Motor neuron (in vitro differentiated cells): ENCODE results near the gene HSPB8. TPM values are rescaled to one million over a fixed set of nuclear protein-coding genes. Genes with fewer than 3 reads are reported as not detected.

Experiments
- ATAC-seq, 8 experiments: fragments of 200-7000 bp; cut with Tn5 transposase; replicated peaks in 6 of 8; 2 replicates each; pipeline ENCODE4 v1.8.0; 2021; ENCODE audit warnings: mild to moderate bottlenecking in 8 of 8, moderate library complexity in 8 of 8
- H3K27ac ChIP-seq, 2 donors: fragments of 250-450 bp; sonication (Bioruptor Pico); 2 replicates each; pipeline ENCODE4 v1.9.0; 2021; ENCODE audit warnings: antibody characterized with exemption in 2 of 2, mild to moderate bottlenecking in 2 of 2, moderate library complexity in 1 of 2
- H3K4me1 ChIP-seq, 2 donors: fragments of 250-450 bp; sonication (Bioruptor Pico); replicated peaks in 1 of 2; 2 replicates each; pipeline ENCODE4 v1.6.1; 2021; ENCODE audit warnings: antibody characterized with exemption in 2 of 2, mild to moderate bottlenecking in 2 of 2, moderate library complexity in 1 of 2
- H3K4me3 ChIP-seq, 5 donors: fragments of 250-450 bp; sonication (Bioruptor Pico); 2 replicates each; pipeline ENCODE4 v1.9.0; 2021; ENCODE audit warnings: antibody characterized with exemption in 5 of 5, mild to moderate bottlenecking in 5 of 5, moderate library complexity in 4 of 5
- WGBS, 10 experiments: fragments of 450-650 bp; shearing (Covaris generic); methylation state at CpG; one replicate each; pipeline ENCODE4 v1.0.0; 2022; 5-methylcytosine and 5-hydroxymethylcytosine counted together
- in situ Hi-C, 9 experiments: fragments of 400-800 bp; cut with MboI; loops; one replicate each; pipeline ENCODE4 v1.15.0; 2021; ENCODE audit warnings: low sequenced_read_pairs in 9 of 9, low pct_unique_long_range_greater_than_20kb in 2 of 9; ENCODE audit not compliant: unreplicated experiment in 9 of 9
- total RNA-seq, 8 experiments: library from RNA; unstranded; fragments of 300-600 nt; gene quantifications; 2 replicates each; pipeline versions ENCODE4 v1.2.3 to v1.2.4, GENCODE V29; 2022

The HSPB8 gene, protein sequence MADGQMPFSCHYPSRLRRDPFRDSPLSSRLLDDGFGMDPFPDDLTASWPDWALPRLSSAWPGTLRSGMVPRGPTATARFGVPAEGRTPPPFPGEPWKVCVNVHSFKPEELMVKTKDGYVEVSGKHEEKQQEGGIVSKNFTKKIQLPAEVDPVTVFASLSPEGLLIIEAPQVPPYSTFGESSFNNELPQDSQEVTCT
- 10 to 100 TPM in 3 of 8 experiments, 1 to 10 TPM in 5; 4.0 to 80.7 (median 7.9) TPM for total RNA-seq

DNA sequence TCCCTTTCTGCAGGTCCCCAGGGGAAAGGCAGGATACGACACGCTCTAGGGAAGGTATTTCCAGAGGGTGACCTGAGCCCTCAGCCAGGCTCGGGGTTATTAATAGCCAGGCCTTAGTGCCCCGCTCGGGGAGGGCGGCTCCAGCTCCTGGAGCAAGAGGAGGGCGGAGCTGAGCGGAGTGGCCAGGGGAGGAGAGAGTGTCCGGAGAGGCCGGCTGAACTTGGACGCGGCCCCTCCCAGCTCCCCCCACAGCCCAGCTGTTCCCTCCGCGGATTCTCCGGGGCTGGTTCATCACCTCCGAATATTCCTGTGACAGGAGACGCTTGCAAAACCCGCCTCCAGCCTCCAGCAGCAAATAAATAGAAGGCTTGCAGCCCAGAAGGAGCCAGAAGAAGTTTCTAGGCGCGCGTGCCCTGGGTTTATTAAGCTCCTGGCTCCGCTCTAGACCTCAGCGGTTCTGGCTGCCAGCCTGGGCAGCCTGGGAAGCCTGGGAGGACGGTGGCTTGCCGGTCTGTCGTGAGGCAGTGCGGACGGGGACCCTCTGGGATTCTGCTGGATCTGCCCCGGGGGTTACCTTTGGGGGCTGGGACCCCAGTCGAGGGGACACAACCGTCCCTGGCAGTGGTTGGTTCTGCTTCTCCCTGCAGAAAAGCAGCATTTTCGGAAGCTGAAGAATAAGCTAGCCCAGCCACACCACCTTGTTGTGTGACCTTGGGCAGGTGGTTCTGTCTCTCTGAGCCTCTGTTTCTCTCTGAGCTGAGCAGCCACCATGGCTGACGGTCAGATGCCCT lies at the start of gene HSPB8:
Gene HSPB8 (plus strand): TSS at position 388 of the 791 bp plus-strand sequence. CDS start 382 bp downstream, at position 770.
- peak within 1 kb of the TSS; percentile 20 to 45 for H3K27ac ChIP-seq
- peak; percentile 74 to 90 (median 86) for ATAC-seq
- in situ Hi-C loops, result loop anchor here in 1 of 9 experiments (25.0 kb wide), 1 partner anchor 234 kb away; no protein-coding TSS in a partner anchor
- peaks cover 46 to 47% of the 10 kb centered on the region in 2 donors for H3K4me1 ChIP-seq
- H3K4me3 ChIP-seq, result peak within 1 kb of the TSS in 3 of 5 donors; percentile 2 to 23 (median 10)
- 0 to 60% (median 18%) methylated on average over 1 to 12 of the region's 33 CpGs; no CpG with 5 or more reads in 5 of the 10 experiments for WGBS, 10 experiments

DNA sequence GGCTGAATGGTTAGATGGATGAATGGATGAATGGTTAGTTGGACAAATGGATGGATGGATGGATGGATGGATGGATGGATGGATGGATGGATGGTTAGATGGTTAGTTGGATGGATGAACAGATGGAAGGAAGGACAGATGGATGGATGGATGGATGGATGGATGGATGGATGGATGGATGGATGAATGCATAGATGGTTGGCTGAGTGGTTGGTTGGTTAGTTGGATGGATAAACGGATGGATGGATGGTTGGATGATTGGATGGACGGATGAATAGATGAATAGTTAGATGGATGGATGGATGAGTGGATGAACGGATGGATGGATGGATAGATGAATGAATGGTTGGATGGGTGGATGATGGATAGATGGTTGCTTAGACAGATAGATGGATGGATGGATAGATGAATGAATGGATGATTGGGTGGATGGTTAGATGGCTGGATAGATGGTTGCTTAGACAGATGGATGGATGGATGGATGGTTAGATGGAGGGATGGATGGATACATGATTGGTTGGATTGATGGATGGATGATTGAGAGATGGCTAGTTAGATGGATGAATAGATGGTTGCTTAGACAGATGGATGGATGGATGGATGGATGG lies 48.8 kb upstream of the HSPB8 start:
- H3K4me1 ChIP-seq, result no peaks in the 10 kb centered on the region
- in situ Hi-C loops, result loop anchor here in 1 of 9 experiments (25.0 kb wide), 1 partner anchor 282 kb away; no protein-coding TSS in a partner anchor
- H3K27ac ChIP-seq, result no peak overlapping the region
- H3K4me3 ChIP-seq, result no peak overlapping the region
- WGBS, 10 experiments, result 0 to 96% (median 71%) methylated on average over 1 to 3 of the region's 3 CpGs
- ATAC-seq, result no peak

- no peak for ATAC-seq
- 8 to 100% (median 95%) methylated on average over 1 to 4 of the region's 10 CpGs; no CpG with 5 or more reads in 5 of the 10 experiments for WGBS, 10 experiments
- H3K4me3 ChIP-seq, result no peak overlapping the region
- no peaks in the 10 kb centered on the region for H3K4me1 ChIP-seq
- in situ Hi-C loops, result loop anchor here in 1 of 9 experiments (25.0 kb wide), 1 partner anchor 282 kb away; no protein-coding TSS in a partner anchor
- no peak overlapping the region for H3K27ac ChIP-seq
Observed at GRCh38 chr12:119130523-119130922, 48.2 kb upstream of the HSPB8 start.

GRCh38 chr12:119134284-119135072 lies 44.3 kb upstream of the HSPB8 start:
- H3K4me1 ChIP-seq, result peaks cover 7 to 17% of the 10 kb centered on the region in 2 donors
- H3K27ac ChIP-seq, result no peak overlapping the region
- H3K4me3 ChIP-seq, result no peak overlapping the region
- 0 to 100% (median 87%) methylated on average over 1 to 3 of the region's 3 CpGs; no CpG with 5 or more reads in 3 of the 10 experiments for WGBS, 10 experiments
- in situ Hi-C loops, result loop anchor here in 1 of 9 experiments (25.0 kb wide), 1 partner anchor 278 kb away; no protein-coding TSS in a partner anchor
- ATAC-seq, result peak in 1 of 8 experiments; percentile 33

GRCh38 chr12:119136811-119137410 lies 41.8 kb upstream of the HSPB8 start:
- Histone ChIP-seq H3K4me3 (no peak overlapping the region), H3K27ac (peak overlapping the region; percentile 10 to 46), H3K4me1 (peaks cover 7 to 17% of the 10 kb centered on the region in 2 donors)
- in situ Hi-C loops, result loop anchor here in 1 of 9 experiments (25.0 kb wide), 1 partner anchor 275 kb away; no protein-coding TSS in a partner anchor
- WGBS, 10 experiments, result 8 to 100% (median 60%) methylated on average over 1 to 3 of the region's 4 CpGs; no CpG with 5 or more reads in 1 of the 10 experiments
- peak in 2 of 8 experiments; percentile 48 to 52 for ATAC-seq

- Histone ChIP-seq H3K27ac (no peak overlapping the region), H3K4me1 (peaks cover 7 to 17% of the 10 kb centered on the region in 2 donors), H3K4me3 (no peak overlapping the region)
- 0 to 94% (median 73%) methylated on average over 1 to 2 of the region's 2 CpGs; no CpG with 5 or more reads in 2 of the 10 experiments for WGBS, 10 experiments
- no peak for ATAC-seq
- in situ Hi-C loops, result loop anchor here in 1 of 9 experiments (25.0 kb wide), 1 partner anchor 273 kb away; no protein-coding TSS in a partner anchor
Observed at GRCh38 chr12:119139448-119139847, 39.3 kb upstream of the HSPB8 start.

- Histone ChIP-seq H3K4me3 (no peak overlapping the region), H3K4me1 (peaks cover 0 to 7% of the 10 kb centered on the region in 2 donors), H3K27ac (no peak overlapping the region)
- no peak for ATAC-seq
- 0 to 93% (median 20%) methylated on average over 1 to 10 of the region's 13 CpGs; no CpG with 5 or more reads in 3 of the 10 experiments for WGBS, 10 experiments
- in situ Hi-C loops, result loop anchor here in 1 of 9 experiments (25.0 kb wide), 1 partner anchor 267 kb away; no protein-coding TSS in a partner anchor
Observed at GRCh38 chr12:119145367-119145766, 33.4 kb upstream of the HSPB8 start.

GRCh38 chr12:119147847-119148448 lies 30.8 kb upstream of the HSPB8 start:
- peak in 3 of 8 experiments; percentile 63 to 70 (median 68) for ATAC-seq
- in situ Hi-C loops, result loop anchor here in 1 of 9 experiments (25.0 kb wide), 1 partner anchor 264 kb away; no protein-coding TSS in a partner anchor
- WGBS, 10 experiments, result 0 to 60% (median 33%) methylated on average over 1 to 2 of the region's 2 CpGs; no CpG with 5 or more reads in 3 of the 10 experiments
- H3K4me1 ChIP-seq, result peaks cover 0 to 7% of the 10 kb centered on the region in 2 donors
- H3K4me3 ChIP-seq, result no peak overlapping the region
- H3K27ac ChIP-seq, result no peak overlapping the region

- H3K4me3 ChIP-seq, result no peak overlapping the region
Observed at GRCh38 chr12:119149270-119149669, 29.5 kb upstream of the HSPB8 start.

GRCh38 chr12:119151445-119152026 lies 27.2 kb upstream of the HSPB8 start:
- peak in 1 of 8 experiments; percentile 39 for ATAC-seq
- in situ Hi-C loops, result no loop called here
- WGBS, 10 experiments, result 25 to 100% (median 100%) methylated on average over 1 of the region's 1 CpG; no CpG with 5 or more reads in 5 of the 10 experiments
- Histone ChIP-seq H3K4me3 (no peak overlapping the region), H3K27ac (no peak overlapping the region), H3K4me1 (peaks cover 0 to 7% of the 10 kb centered on the region in 2 donors)

More at GRCh38 chr12:119149270-119149669, 29.5 kb upstream of the HSPB8 start:
- Histone ChIP-seq H3K4me1 (peaks cover 0 to 7% of the 10 kb centered on the region in 2 donors), H3K27ac (no peak overlapping the region)
- ATAC-seq, result no peak
- 0 to 90% (median 62%) methylated on average over 1 to 7 of the region's 7 CpGs; no CpG with 5 or more reads in 2 of the 10 experiments for WGBS, 10 experiments
- in situ Hi-C loops, result loop anchor here in 1 of 9 experiments (25.0 kb wide), 1 partner anchor 263 kb away; no protein-coding TSS in a partner anchor
